RCC 7860 (cell line): ENCODE results near the gene MISP.

Source experiments
- DNase-seq: peaks from one replicate; pipeline ENCODE4 v3.0.0-alpha.2; 2015; ENCODE audit warnings: low spot score
- FAIRE-seq: peaks from 2 replicates; lab custom pipeline; 2012; peaks lifted over from hg19 to GRCh38; lab: Jason Lieb, UNC

The MISP gene

DNA sequence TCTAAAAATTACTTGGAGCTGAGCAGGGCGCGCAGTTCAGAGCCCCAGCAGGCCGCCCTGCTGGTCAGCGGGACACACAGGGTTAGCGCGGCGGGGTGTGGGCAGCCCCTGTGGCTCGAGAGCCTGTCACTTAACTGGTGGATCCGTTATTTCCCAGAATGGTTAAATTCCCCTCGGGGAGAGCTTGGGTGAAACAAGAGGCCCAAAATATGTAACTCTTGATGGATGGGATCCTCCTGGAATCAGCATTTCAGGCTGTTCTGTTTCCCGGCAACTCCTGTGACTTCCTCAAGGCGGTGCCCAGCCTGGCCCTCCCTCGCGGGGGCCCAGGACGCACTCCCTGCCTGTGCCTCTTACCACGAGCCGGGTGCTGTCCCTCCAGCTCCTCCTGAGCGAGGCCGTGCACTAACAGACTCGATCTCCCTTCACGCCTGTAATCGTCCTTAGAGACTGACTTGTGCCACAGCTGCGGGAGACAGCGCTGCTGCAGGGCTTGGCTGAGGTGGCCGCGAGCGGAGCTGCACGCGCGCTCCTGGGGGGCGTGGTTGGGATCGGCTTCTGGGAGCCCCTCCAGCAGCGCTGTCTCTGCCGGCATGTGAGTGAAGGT is 56.0 kb downstream of the MISP start:
- FAIRE-seq (no peak), DNase-seq (no peak)

DNA sequence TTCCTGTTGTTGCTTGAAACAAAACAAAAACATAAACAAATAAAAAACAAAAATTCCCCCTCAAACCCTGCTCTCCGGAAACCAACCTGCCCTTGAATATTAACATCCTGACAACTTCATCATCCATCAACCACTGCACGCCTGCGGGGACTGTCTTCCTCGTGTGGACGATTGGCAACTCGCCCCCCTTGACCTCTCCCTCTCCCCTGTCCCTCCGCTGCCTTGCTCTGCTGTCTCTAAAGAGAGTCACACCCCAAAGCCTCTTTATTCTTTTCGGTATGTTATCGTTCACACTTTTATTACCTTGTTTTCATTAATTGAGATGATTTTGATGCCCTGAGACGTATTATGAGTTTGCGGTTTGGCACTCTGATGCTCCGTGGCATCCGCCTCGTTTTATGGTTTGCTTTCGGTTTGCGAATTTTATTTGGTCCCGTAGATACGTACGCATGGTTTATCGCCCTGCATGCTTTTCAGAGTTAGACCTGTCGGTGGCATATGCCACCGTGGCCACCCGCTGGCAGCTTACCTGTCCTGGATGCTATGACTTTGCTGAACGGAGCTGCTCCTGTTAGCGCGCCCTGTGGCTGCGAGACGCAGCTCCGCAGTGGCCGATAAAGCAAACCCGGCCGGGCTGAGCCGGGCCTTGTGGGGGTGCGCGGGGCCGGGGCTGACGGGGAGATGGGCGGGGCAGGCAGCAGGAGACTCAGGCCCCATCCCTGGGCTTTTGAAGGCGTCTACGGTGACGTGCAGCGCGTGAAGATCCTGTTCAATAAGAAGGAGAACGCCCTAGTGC is 56.9 kb downstream of the MISP start:
- FAIRE-seq (no peak), DNase-seq (no peak)

DNA sequence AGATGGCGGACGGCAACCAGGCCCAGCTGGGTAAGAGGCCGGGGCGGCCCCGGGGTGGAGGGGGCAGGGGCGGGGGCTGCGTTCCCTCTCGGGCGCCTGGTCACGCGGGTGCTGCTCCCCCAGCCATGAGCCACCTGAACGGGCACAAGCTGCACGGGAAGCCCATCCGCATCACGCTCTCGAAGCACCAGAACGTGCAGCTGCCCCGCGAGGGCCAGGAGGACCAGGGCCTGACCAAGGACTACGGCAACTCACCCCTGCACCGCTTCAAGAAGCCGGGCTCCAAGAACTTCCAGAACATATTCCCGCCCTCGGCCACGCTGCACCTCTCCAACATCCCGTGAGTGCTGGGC is 57.5 kb downstream of the MISP start:
- DNase-seq (no peak), FAIRE-seq (no peak)

DNA sequence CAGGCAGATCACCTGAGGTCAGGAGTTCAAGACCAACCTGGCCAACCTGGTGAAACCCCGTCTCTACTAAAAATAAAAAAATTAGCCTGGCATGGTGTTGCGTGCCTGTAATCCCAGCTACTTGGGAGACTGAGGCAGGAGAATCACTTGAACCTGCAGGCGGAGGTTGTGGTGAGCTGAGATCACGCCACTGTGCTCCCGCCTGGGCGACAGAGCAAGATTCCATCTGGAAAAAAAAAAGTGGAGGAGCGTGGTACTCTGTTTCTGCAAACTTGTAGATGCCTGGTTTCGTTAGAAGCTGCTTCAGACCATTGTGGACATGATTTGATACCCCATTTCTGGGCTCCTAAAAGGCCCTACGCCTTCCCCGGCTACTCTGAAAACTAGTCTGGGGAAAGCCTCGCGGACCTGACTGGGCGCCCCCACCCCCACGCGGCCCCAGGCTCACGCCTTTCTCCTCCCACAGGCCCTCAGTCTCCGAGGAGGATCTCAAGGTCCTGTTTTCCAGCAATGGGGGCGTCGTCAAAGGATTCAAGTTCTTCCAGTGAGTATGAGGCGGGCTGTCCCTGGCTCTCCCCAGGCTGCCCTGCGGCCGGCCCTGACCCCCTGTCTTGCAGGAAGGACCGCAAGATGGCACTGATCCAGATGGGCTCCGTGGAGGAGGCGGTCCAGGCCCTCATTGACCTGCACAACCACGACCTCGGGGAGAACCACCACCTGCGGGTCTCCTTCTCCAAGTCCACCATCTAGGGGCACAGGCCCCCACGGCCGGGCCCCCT is 59.4 kb downstream of the MISP start:
- no peak for DNase-seq
- FAIRE-seq = no peak

DNA sequence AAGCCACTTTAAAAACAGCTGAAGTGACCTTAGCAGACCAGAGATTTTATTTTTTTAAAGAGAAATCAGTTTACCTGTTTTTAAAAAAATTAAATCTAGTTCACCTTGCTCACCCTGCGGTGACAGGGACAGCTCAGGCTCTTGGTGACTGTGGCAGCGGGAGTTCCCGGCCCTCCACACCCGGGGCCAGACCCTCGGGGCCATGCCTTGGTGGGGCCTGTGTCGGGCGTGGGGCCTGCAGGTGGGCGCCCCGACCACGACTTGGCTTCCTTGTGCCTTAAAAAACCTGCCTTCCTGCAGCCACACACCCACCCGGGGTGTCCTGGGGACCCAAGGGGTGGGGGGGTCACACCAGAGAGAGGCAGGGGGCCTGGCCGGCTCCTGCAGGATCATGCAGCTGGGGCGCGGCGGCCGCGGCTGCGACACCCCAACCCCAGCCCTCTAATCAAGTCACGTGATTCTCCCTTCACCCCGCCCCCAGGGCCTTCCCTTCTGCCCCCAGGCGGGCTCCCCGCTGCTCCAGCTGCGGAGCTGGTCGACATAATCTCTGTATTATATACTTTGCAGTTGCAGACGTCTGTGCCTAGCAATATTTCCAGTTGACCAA is 60.1 kb downstream of the MISP start:
- FAIRE-seq (no peak), DNase-seq (no peak)

DNA sequence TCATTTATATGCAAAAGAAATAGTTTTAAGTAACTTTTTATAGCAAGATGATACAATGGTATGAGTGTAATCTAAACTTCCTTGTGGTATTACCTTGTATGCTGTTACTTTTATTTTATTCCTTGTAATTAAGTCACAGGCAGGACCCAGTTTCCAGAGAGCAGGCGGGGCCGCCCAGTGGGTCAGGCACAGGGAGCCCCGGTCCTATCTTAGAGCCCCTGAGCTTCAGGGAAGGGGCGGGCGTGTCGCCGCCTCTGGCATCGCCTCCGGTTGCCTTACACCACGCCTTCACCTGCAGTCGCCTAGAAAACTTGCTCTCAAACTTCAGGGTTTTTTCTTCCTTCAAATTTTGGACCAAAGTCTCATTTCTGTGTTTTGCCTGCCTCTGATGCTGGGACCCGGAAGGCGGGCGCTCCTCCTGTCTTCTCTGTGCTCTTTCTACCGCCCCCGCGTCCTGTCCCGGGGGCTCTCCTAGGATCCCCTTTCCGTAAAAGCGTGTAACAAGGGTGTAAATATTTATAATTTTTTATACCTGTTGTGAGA is 60.7 kb downstream of the MISP start:
- DNase-seq = no peak
- no peak for FAIRE-seq

DNA sequence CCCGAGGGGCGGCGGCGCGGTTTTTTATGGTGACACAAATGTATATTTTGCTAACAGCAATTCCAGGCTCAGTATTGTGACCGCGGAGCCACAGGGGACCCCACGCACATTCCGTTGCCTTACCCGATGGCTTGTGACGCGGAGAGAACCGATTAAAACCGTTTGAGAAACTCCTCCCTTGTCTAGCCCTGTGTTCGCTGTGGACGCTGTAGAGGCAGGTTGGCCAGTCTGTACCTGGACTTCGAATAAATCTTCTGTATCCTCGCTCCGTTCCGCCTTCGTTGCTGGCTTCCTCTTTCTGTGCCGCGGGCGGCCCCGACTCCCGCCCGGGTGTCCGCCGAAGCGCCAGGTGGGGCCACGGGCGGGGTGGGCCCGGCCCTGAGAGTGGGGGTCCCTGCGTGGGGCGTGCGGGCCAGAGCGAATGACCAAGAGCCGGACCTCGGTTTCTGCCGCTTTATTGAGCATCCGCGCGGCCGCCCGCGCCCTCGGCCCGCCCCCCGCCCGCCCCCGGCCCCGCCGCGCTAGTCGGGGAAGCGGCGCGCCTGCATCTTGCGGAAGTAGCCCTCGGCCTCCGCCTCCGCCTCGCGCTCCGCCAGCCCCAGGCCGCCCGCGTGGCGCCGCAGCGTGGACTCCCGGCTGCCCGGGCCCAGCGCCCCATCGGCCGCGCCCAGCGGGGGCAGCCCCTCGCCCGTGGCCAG is 61.3 kb downstream of the MISP start:
- FAIRE-seq = no peak
- no peak for DNase-seq

DNA sequence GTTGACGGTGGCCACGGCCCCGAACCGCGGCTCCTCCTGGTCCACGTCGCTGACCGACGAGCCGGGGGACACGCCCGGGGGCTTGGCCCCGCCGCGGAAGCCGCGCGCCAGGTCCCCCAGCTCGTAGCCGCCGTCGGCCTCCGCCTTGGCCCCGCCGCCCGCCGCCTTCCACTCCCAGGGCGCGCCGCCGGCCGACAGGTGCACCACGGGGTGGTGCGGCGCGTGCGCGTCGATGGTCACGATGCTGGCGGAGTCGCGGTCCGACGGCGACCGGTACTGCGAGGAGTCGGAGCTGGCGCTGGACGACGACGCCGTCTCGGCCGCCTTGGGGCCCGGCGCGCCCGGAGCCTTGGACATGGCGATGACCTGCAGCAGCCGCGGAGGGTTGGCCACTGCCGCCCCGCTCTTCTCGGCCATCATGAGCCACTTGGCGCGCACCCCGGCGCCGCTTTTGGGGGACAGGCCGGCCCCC is 61.9 kb downstream of the MISP start:
- DNase-seq (no peak), FAIRE-seq (no peak)

DNA sequence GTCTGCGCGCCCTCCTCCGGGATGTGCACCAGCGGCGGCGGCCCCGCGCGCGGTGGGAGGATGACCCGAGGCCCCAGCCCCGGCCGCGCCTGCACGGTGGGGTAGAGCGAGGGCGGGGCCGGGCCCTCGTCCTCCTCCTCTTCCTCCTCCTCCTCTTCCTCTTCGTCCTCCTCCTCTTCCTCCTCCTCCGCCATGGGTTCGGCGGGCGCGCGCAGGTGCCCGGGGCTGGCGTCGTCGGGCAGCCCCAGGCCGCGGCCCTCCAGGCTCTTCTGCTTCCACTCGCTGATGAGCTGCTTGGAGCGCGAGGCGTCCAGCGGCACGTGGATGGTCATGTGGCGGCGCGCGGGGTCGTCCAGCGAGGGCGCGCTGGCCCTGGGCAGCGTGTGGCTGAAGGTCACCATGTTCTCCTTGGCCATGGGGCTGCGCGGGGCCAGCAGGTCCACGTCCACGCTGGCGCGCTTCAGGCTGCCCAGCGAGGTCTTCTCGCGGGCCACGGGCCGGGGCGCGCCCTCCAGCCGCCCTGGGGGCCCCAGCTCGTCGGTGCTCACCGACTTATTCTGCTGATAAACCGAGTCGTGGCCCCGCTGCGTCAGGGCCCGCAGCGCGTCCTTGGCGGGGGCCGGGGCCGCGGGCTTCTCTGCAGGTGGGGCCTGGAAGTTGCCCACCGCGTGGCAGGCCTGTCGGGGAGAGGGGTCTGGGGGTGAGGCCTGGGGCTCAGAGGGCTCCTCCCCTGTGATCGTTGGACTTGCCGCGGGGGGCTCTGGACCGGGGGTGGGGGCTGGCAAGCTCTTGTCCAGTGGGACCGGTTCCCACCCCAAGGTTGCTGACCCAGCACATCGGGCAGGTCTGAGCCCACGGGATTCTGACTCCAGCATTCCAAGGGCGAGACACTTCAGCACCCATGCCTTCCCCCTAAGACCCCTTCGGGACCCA is 62.6 kb downstream of the MISP start:
- FAIRE-seq (no peak), DNase-seq (no peak)
